Left renal cortex interstitium (tissue), 4 donors: ENCODE data around the gene ZNF438. TPM values are rescaled to one million over a fixed set of nuclear protein-coding genes. Genes with fewer than 3 reads are reported as not detected.
"Not testable (repeated sequence)": the region's sequence is repeated elsewhere in the genome, so short reads cannot be mapped to it uniquely, and the experiment has no call there.

Source experiments
- DNase-seq, 4 donors: peaks; one replicate each; pipeline ENCODE4 v3.0.0-alpha.2; 2013; ENCODE audit warnings: low read depth in 4 of 4, low spot score in 2 of 4, missing footprints in 1 of 4
- polyA plus RNA-seq, 4 donors: library from polyadenylated mRNA; unstranded; fragments of 120-200 nt; gene quantifications; one replicate each; pipeline ENCODE4 v1.2.1, GENCODE V29; 2013; ENCODE audit not compliant: insufficient read length in 4 of 4

ZNF438 gene
- polyA plus RNA-seq, 4 donors, result 7.6 to 9.4 (median 8.5) TPM

- DNase-seq, result not testable (repeated sequence)
Measured at GRCh38 chr10:30901487-30901886, 130.2 kb downstream of the ZNF438 start.

- DNase-seq, result no peak
Measured at GRCh38 chr10:30898964-30899363, 132.7 kb downstream of the ZNF438 start.

GRCh38 chr10:30897547-30897946 is 134.1 kb downstream of the ZNF438 start:
- DNase-seq, result no peak

DNA sequence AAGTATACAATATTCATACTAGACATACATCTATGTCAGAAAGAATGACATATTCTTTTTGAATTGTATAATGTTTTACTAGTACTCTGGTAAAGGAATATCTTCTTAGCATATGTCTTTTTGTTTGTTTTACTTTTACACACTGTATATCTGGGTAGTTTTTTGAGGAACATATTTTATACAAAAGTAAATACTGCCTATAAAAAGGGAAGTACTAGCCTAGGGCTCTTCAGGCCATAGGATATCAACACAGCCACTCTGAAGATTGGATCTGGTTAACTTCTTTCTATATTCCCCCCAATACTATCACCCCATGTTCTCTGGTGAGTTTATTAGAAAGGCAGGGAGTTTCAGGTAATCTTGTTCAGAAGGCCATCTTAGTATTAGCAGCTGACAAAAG is 134.6 kb downstream of the ZNF438 start:
- DNase-seq, result no peak

- DNase-seq, result no peak
Measured at GRCh38 chr10:30894221-30894620, 137.4 kb downstream of the ZNF438 start.

DNA sequence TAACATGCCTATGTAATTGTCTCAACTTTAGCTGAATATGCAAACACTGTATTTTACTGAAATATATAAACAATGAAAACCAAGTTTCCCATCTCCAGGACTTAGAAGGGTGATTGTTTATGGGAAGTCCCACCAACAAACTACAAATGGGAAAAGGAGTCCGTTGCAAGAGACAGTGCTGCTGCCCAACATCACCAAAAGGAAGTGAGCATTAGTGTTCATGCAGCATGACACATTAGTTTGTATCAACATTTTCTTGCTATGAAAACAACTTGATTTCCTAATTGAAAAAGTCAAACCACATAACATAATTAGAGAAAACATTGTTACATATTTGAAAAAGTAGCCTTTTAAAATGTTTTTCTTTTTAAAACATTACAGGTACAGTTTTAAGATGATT is 138.5 kb downstream of the ZNF438 start:
- no peak for DNase-seq

- DNase-seq, result no peak
Measured at GRCh38 chr10:30887839-30888238, 143.8 kb downstream of the ZNF438 start.

GRCh38 chr10:30885423-30885822 is 146.2 kb downstream of the ZNF438 start:
- DNase-seq, result no peak

DNA sequence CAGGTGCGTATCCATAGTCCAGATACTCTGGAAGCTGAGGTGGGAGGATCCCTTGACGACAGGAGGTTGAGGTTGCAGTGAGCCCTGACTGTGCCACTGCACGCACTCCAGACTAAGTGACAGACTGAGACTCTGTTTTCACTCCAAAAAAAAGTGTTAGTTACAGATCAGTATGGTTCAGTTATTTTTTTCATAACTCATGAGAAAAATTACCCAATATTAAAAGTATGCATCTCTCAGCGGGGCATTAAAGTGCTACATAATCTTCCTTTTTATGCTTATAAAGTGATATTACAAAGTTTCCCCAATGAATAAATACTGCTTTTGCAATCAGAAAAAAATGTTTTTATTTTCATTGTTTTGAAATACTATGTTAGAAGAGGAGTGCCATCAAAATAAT is 147.9 kb downstream of the ZNF438 start:
- no peak for DNase-seq

DNA sequence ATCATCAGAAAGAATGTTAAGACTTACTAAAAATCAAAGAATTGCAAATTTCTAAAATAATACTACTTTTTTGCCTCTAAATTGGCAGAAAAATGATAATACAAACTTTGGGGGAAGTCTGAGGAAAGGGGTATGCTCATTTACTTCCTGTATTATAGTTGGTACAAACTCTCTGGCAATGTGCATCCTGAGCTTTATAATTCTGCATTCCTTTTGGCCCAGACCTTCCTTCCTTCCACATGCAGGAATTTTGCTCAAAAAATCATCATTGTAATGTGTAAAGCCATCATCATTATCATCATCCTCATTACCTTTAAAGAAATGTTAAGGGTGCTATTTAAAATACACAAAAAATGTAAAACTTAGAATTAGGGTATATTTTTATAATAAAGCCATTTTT is 148.5 kb downstream of the ZNF438 start:
- DNase-seq, result no peak

DNA sequence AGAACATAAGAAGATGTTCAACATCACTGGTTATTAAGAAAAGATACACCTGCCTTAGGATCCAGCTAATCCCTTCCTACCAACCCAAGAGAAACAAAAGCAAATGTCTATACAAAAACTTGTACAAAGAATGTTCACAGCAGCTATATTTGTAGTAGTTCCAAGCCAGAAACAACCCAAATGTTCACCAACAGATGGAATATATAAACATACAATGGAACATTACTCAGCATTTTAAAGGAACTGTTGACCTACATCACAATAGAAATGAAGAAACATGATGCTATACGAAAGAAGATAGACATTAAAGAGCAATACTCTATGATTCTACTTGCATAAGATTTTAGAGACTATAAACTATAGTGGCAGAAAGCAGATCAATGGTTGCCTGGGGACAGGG is 149.4 kb downstream of the ZNF438 start:
- no peak for DNase-seq

DNA sequence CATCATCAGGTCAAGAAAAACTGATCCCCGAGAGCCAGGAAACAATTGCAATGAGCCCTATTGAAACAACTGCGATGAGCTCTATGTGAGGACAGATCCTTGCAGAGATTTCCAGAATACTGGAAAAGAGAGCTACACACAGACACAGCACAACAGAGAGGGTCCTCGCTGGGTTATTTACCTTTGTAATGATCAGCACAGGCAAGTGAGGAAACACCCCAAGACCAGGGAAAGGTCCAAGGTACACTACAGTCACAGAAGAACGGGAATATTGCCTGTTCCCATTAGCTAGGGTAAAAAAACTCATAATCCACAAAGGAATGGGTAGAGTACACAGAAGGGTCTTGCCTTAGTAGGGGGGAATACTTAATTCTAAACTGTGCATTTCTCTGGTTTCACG is 152.7 kb downstream of the ZNF438 start:
- no peak for DNase-seq

DNA sequence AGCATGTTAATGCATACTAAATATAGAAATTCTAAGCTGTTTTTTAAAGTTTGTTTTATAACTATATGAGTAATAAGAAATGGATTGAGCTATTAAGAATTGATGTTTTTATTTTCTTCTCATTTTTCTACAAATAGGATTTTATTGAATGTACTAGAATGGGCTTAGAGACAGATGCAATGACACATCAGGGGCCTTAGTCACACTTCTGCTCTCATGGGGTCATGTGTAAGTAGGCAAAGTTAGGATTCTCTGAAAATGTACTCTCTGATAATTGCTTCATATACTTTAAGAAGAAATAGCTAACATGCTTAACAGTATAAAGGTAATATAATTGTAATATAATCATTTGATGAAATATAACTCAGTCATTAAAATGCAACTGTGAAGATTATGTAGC is 154.6 kb downstream of the ZNF438 start:
- no peak for DNase-seq

DNA sequence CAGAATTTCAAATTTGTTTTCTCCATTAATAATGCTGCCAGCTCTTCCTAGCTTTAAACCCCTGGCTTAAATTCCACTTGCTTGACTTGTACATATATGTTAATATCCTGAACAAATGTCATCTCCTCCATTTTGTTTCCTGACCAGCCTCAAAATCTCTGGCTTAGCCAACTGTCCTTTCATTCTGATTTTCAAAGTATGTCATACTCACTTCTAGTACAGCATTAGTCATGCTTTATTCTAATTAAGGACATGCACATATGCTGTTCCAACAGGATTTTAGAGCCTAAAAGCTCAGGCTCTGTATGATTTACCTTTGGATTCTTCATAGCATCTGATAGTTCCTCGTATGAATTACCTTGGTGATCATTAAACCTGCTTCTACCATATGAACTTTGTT is 158.3 kb downstream of the ZNF438 start:
- no peak for DNase-seq

DNA sequence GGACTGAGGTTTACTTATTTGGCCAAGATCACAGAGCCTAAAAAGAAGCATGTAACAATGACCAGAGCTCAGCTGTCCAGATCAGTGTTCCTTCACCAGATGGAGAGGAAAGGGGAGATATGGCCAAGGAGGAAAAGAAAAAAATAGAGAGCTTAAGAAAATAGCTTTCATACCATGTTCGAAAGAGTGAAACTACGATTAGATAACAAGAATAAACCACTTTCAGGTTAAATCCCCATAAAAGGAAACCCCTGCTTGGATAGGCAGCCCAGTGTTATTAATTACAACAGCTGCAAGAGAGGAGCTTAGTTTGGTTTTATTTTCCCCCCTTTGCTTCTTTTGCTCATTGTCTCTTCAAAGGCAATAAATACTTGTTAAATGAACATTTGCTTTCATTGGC is 160.8 kb downstream of the ZNF438 start:
- DNase-seq, result no peak

- DNase-seq, result no peak
Measured at GRCh38 chr10:30869566-30869965, 162.1 kb downstream of the ZNF438 start.

GRCh38 chr10:30868611-30869010 is 163.1 kb downstream of the ZNF438 start:
- no peak for DNase-seq

DNA sequence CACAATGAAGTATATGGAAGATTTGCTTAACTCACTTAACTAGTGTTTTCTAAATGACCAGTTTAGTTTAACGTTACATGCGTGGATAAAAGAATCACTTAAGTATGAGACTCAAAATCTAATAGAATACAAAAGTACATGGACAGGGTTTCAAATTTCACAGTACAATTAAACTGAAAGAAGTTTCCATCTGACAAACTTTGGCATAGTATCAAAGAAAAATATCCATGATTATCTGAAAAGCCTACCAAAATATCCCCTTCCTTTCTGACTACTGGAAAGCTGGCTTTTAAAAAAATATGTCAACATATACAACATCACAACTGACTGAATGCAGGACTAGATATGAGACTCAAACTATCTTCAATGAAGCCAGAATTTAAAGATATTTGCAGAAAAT is 164.8 kb downstream of the ZNF438 start:
- DNase-seq, result no peak

DNA sequence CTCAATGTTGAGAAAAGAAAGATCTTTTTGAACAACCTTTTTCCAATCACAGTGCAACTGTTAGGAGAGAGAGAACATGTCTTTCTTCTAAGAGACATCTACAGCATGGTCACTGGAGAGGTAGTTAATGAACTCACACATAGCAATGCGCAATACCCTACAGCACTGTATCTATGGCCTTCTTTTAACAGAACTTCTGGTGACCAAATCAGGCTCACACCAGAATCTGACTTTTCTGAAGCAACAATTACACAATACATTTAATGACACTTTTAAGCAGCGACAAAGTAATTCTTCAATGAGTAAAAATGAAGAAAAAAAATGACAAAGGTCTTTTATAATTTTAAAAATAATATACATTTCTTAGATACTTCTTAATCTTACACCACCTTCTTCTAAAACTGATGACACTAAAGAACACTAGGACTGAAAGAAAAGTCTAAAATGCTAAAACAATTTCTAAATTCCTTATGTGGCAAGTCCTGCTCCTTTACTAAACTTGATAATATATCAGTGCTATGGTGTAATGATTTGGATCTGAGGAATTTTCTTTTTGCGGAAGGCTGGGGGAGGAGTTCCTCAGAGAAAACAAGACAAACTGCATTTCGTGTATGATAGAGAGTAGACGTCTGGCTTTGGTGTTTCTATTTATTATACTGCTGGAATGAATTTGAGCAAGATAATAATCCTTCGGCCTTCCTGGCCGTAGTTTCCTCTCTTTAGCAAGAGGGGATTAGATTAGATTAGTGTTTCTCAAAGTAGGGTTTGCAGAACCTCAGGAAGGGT is 166.3 kb downstream of the ZNF438 start:
- no peak for DNase-seq

GRCh38 chr10:30863516-30864210 is 168.0 kb downstream of the ZNF438 start:
- DNase-seq, result no peak

DNA sequence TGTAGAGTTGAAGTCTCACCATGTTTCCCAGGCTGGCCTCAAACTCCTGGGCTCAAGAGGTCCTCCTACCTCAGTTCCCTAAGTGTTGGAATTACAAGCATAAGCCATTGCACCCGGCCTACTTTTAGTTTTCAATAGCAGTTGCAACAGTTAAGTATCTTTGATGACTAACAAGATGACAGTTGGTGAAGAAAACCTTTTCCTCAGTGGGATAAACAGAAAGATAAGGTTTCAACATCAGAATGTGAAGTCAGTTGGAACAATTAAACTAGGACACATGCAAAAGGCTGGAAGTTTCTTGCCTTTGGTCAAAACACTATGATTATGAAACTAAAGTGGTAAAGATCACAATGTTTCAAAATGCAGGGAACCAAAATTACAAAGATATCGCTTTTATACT is 169.2 kb downstream of the ZNF438 start:
- no peak for DNase-seq

DNA sequence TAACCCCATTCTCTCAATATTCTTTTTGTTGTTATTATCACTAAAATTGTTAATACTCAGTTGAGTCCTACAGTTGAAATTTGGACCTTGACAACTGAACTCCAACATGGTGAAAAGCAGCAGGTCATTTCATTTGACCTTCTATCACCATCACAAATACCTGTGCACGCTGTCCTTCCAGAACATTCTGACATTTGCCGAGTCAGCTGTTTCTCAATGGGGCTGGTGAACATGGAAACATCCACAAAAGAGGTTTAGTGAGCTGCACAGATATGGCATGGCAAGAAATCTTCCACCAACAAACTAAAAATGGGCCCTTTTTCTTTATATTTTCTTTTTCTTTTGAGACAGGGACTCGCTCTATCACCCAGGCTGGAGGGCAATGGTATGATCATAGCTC is 169.7 kb downstream of the ZNF438 start:
- no peak for DNase-seq
